Measurements from ENCODE around the gene ANKRD11. TPM values are rescaled to one million over a fixed set of nuclear protein-coding genes. Genes with fewer than 3 reads are reported as not detected.
A peak's percentile ranks its signal among the peaks of the same experiment; 100 is the strongest.

ANKRD11 gene
- total RNA-seq, 1 experiment from 2014 or later: 297 TPM

DNA sequence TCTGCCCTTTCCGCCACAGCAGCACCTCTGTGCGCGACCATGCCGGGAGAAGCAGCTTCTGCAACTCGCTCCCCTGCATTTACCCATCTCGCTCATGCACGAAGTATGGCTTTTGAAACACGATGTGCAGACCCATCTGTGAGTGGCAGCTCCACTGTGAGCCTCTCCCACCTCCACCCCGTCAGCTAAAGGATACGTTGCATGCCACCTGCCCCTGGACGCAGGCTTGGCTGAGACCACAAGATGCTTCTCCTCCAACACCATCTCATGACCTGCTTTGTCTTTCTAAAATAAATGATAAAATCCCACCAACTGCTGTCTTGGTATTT is 172.0 kb downstream of the ANKRD11 start:
- Mint-ChIP-seq H3K27me3 (ENCODE audit: insufficient read depth, unreplicated experiment) (no peaks in the 10 kb centered on the region), H3K9me3 (ENCODE audit: unreplicated experiment) (no peaks in the 10 kb centered on the region), H3K27ac (ENCODE audit: unreplicated experiment) (peak overlapping the region; percentile 19), H3K4me1 (ENCODE audit: low read depth, unreplicated experiment) (peaks cover 48% of the 10 kb centered on the region), H3K4me3 (ENCODE audit: unreplicated experiment) (peak overlapping the region; percentile 6), H3K36me3 (ENCODE audit: insufficient read depth, unreplicated experiment) (peaks cover 94% of the 10 kb centered on the region)
- H3K27me3 ChIP-seq (replicated peaks; ENCODE audit: control insufficient read depth, insufficient read depth, low read length): no peaks in the 10 kb centered on the region
- H3K36me3 ChIP-seq (ENCODE audit: control insufficient read depth, insufficient read depth, low read length): peaks cover 6% of the 10 kb centered on the region
- POLR2A ChIA-PET: no interaction called here
- CTCF ChIA-PET: no interaction called here
- H3K4me3 ChIP-seq (ENCODE audit: low read depth, low read length): no peak overlapping the region
- peaks cover 44% of the 10 kb centered on the region for H3K4me1 ChIP-seq
- DNase-seq: no peak
- no TSS peak for BruUV-seq (replicated peaks)
- intact Hi-C loops (cut with micrococcal nuclease; ENCODE audit: unreplicated experiment): no loop called here
- H3K9me3 ChIP-seq: no peaks in the 10 kb centered on the region
- TF ChIP-seq, protein P1, sequence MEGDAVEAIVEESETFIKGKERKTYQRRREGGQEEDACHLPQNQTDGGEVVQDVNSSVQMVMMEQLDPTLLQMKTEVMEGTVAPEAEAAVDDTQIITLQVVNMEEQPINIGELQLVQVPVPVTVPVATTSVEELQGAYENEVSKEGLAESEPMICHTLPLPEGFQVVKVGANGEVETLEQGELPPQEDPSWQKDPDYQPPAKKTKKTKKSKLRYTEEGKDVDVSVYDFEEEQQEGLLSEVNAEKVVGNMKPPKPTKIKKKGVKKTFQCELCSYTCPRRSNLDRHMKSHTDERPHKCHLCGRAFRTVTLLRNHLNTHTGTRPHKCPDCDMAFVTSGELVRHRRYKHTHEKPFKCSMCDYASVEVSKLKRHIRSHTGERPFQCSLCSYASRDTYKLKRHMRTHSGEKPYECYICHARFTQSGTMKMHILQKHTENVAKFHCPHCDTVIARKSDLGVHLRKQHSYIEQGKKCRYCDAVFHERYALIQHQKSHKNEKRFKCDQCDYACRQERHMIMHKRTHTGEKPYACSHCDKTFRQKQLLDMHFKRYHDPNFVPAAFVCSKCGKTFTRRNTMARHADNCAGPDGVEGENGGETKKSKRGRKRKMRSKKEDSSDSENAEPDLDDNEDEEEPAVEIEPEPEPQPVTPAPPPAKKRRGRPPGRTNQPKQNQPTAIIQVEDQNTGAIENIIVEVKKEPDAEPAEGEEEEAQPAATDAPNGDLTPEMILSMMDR (IDR thresholded peaks at IDR 0.05; ENCODE audit: insufficient read depth in 1 of 2, low read depth in 1 of 2, low read length in 1 of 2, severe bottlenecking in 1 of 2, unreplicated experiment in 1 of 2): no peak

DNA sequence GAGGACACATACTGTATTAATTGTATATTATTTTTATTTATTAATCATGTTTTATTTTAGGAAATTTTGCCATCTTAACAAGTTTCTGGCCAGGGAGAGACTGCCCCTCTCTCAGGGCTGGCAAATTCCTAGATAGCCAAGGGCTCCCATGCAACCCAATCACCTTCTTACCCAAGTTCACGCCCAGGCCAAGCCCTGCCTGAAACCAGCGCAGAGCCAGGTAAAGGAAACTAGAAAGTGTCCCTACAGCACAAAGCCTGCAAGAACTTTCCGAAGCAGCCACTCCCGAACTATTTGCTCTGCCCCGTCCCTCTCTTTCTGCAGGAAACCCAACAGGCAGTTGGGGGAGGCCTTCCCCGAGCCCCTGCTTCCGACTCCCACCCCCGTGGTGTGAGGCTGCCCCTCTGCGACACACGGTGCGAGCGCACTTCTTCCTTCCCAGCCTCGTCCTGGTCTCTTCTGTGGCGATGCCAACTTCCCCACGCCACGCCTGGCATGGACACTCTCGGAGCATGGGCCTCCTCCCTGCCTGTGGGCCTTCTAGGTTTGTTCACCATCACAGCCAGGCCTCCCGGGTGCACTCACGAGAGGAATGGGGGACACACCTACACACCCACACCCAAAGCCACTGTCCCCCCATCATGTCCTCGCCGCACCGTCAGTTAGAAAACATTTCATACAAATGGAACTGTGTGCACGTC is 172.5 kb downstream of the ANKRD11 start:
- no peak for DNase-seq
- peaks cover 42% of the 10 kb centered on the region for H3K4me1 Mint-ChIP-seq (ENCODE audit: low read depth, unreplicated experiment)
- TF ChIP-seq, protein P1 (IDR thresholded peaks at IDR 0.05; ENCODE audit: insufficient read depth in 1 of 2, low read depth in 1 of 2, low read length in 1 of 2, severe bottlenecking in 1 of 2, unreplicated experiment in 1 of 2): no peak
- Histone ChIP-seq H3K36me3 (ENCODE audit: control insufficient read depth, insufficient read depth, low read length) (peaks cover 6% of the 10 kb centered on the region), H3K27me3 (replicated peaks; ENCODE audit: control insufficient read depth, insufficient read depth, low read length) (no peaks in the 10 kb centered on the region), H3K4me1 (peaks cover 43% of the 10 kb centered on the region), H3K4me3 (ENCODE audit: low read depth, low read length) (no peak overlapping the region), H3K9me3 (no peaks in the 10 kb centered on the region)
- intact Hi-C loops (cut with micrococcal nuclease; ENCODE audit: unreplicated experiment): no loop called here
- H3K4me3 Mint-ChIP-seq (ENCODE audit: unreplicated experiment): peak overlapping the region; percentile 6
- CTCF ChIA-PET: no interaction called here
- no peaks in the 10 kb centered on the region for H3K27me3 Mint-ChIP-seq (ENCODE audit: insufficient read depth, unreplicated experiment)
- peaks cover 94% of the 10 kb centered on the region for H3K36me3 Mint-ChIP-seq (ENCODE audit: insufficient read depth, unreplicated experiment)
- POLR2A ChIA-PET: no interaction called here
- no TSS peak for BruUV-seq (replicated peaks)
- H3K9me3 Mint-ChIP-seq (ENCODE audit: unreplicated experiment): no peaks in the 10 kb centered on the region
- peak overlapping the region; percentile 19 for H3K27ac Mint-ChIP-seq (ENCODE audit: unreplicated experiment)

DNA sequence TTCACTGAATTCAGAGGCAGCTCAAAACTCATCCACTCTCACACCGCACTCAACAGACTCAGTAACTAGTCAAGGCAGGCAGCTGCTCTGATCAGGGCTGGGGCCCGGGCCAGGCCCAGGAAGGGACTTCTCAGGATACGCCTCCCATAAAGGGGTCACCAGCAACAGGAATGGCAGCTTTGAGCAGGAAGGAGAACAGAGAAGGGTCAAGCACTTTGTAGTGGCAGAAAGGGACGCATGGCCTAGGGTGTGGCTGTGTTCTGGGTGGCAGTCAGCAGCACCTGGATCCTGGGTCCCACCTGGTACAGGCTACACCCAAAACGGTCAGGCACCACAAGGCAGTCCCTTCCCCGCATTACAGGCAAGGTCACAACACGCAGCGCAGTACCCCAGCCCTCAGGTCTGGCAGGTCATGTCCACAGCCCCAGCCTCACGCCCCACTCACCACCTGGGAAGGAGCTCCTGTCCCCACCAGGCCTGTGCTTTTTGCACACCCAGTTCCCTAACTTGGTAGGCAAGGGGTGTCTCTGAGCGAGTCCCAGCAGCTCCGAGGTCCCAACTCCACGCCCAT is 173.2 kb downstream of the ANKRD11 start:
- Histone ChIP-seq H3K27me3 (replicated peaks; ENCODE audit: control insufficient read depth, insufficient read depth, low read length) (no peaks in the 10 kb centered on the region), H3K4me1 (peaks cover 36% of the 10 kb centered on the region), H3K9me3 (no peaks in the 10 kb centered on the region), H3K4me3 (ENCODE audit: low read depth, low read length) (no peak overlapping the region), H3K36me3 (ENCODE audit: control insufficient read depth, insufficient read depth, low read length) (peaks cover 6% of the 10 kb centered on the region)
- POLR2A ChIA-PET: no interaction called here
- Mint-ChIP-seq H3K4me3 (ENCODE audit: unreplicated experiment) (peak overlapping the region; percentile 7), H3K27me3 (ENCODE audit: insufficient read depth, unreplicated experiment) (no peaks in the 10 kb centered on the region), H3K36me3 (ENCODE audit: insufficient read depth, unreplicated experiment) (peaks cover 94% of the 10 kb centered on the region), H3K4me1 (ENCODE audit: low read depth, unreplicated experiment) (peaks cover 37% of the 10 kb centered on the region), H3K9me3 (ENCODE audit: unreplicated experiment) (no peaks in the 10 kb centered on the region), H3K27ac (ENCODE audit: unreplicated experiment) (peak overlapping the region; percentile 19)
- no TSS peak for BruUV-seq (replicated peaks)
- CTCF ChIA-PET: no interaction called here
- intact Hi-C loops (cut with micrococcal nuclease; ENCODE audit: unreplicated experiment): no loop called here
- no peak for DNase-seq
- TF ChIP-seq, protein P1 (IDR thresholded peaks at IDR 0.05; ENCODE audit: insufficient read depth in 1 of 2, low read depth in 1 of 2, low read length in 1 of 2, severe bottlenecking in 1 of 2, unreplicated experiment in 1 of 2): no peak

Measured in Caco-2 (cell line).